HG03135 (cell line): ENCODE results near the gene FAM13B.

ENCODE experiments used
- ATAC-seq: cut with Tn5 transposase; IDR thresholded peaks from one replicate; pipeline ENCODE4 v1.9.1; 2021; ENCODE audit warnings: mild to moderate bottlenecking, moderate library complexity; ENCODE audit not compliant: unreplicated experiment

Gene FAM13B

DNA sequence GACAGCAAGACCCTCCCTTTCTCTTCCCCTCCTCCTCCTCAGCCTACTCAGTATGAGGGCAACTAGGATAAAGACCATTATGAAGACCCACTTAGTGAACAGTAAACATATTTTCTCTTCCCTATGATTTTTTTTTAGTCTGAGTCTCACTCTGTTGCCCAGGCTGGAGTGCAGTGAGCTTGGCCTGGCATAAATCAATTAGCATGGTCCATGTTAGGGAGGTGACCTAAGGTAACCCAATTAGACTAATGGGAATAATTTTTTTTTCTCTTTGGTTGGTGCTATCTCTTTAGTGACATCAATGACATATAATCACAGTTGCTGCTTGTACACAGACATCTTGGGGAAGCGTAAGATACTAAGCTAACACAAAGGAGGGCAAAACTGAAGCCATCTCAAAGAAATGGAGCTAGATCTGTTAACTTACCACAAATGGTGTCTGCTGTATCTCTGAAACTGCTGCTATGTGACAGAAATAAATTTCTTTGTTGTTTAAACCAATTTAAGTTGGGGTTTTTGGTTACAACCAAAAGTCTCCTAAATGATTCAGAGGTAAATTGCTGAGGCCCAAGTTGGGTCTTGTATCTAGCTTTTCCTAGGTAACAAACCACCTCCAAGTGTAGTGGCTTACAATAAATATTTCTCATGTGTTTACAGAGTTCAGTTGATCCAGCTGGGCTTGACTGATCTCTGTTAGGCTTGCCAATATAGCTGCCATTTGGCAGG lies 130.3 kb downstream of the FAM13B start:
- ATAC-seq = no peak

DNA sequence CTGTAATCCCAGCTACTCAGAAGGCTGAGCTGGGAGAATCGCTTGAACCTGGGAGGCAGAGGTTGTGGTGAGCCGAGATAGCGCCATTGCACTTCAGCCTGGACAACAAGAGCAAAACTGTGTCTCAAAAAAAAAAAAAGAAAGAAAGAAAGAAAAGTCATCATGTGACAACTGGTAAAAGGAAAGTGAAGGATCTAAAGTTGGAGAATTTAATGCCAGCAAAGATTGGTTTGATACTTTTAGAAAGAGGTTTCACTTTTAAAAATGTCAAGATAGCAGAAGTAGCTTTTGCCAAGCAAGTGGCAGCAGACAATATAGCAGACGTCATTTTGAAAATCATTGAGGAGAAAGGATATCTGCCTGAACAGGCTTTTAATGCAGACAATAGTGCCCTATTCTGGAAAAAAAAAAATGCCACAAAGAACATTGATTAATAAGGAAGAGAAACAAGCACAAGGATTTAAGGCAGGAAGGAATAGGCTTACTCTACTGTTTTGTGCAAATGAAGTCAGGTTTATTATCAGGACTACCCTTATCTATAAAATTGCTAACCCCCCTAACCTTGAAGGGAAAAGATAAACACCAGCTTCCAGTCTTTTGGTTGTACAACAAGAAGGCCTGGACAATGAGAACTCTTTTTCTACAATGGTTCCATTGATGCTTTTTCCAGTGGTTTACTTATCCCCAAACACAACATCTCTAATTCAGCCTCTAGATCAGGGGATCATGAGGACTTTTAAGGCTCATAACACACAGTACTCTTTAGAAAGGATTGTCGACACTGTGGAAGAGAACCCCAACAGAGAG lies 131.7 kb downstream of the FAM13B start:
- no peak for ATAC-seq

DNA sequence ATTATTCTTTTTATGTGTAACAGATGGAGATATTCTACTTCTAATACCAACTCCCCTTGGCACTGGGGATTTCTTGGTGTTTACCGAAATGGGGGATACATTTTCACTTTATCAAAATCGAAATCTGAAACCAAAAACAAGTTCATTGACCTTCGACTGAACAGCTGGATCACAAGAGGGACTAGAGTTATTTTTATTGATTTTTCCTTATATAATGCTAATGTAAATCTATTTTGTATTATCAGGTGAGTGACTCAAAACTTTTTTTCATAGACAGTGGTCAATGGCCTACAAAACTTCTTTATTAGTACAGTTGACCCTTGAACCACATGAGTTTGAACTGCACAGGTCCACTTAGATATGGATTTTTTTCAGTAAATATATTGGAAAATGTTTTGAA lies 133.4 kb downstream of the FAM13B start:
- no peak for ATAC-seq

DNA sequence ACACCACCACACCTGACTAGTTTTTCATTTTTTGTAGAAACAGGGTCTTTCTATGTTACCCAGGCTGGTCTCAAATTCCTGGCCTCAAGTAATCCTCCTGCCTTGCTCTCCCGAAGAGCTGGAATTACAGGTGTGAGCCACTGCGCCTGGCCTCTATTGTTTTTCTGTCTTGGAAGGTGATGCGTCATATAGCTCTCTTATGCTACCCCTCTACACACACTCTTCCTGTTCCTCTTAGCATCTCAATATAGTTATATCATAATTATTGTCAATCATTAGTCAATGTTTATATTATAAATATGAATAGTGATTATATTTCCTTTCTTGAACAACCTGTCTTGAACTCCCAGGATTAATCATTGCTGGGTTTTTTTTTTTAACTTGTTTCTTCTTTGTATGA lies 136.3 kb downstream of the FAM13B start:
- ATAC-seq = no peak

DNA sequence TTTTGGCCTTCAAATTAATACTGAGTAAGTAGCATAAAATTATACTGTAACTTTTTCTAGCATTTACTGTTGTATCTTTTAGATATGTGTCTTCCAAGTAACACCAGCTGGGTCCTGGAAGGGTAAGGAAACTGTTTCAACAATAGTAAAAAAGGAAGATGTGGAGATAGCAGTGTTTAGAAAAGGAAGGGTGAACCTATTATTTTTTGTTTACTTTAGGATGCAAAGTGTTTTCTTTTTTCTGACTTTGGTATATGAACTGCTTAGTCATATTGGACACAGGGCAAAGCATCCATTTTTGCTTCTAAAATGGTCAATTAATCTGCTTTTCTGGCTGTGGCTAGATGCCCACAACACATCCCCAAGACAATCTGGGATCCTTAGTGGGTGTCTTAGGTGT lies 138.3 kb downstream of the FAM13B start:
- no peak for ATAC-seq

DNA sequence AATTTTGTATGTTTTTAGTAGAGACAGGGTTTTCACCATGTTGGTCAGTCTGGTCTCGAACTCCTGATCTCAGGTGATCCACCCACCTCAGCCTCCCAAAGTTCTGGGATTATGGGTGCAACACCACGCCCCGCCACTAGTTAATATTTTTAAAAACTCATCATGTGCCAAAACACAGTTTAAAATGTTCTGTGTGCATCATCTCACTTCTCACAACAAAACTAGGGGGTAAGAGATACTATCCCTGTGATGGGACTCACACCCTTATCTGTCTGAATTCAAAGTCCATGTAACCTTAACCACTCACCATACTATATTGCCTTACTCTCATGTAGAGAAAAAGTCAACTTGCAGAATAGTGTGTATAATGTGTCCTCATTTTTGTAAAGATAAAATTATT lies 141.0 kb downstream of the FAM13B start:
- ATAC-seq = no peak

DNA sequence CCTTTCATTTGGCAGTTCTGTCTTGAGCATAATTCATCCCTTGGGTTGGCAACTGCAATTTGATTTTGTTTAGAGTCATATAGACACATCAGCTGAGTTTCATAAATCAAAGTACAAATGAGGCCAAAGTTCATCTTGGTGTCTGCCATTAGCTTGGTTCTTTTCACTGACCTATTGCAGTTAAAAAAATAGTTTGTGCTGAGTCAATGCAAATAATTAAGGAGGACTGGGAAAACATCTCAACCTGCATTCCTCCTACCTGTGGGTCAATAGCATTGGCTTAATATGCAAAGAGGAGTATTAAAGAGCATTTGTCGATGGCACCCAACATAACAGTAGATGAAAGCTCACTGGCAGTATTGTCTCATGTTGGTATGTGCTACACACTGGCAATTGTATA lies 142.0 kb downstream of the FAM13B start:
- no peak for ATAC-seq

DNA sequence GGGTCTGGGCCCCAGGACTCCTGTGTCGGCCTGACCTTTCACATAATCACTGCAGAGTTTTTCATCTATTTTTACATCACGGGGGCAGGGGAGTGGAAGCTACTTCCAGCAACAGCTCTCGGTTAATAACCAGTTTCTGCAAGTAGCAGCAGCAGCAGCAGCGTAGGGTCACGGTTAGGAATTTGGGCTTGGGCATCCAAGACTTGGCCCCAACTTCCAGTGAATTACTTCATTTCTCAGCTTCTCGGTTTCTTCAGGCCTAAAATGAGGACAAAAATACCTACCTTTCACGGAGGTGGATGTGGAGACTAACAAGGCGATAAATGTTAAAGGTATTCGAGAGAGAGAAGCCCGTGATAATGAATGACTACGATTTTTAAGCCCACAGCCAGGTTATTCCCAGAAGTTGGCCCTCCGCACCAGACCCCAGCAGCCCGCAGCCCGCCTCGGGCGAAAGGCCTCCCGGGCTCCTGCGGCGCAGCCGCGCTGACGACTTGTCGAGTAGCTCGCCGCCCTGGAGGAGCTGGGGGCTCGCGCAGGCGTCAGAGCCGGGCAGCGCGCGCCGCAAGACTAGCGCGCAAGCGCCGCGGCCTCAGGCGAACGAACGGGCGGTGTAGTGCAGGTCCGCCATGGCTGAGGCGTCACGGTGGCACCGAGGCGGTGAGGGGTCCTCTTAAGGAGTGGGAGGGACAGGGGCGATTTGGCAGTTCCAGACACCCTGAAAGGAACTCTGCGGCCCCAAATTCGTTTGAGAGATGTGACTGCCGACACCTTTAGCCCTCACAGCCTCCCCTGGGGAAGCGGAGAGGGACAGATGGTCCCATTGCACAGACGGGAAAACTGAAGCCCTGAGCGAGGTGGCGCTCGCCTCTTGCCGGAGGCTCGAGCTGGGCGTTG lies 143.8 kb downstream of the FAM13B start, which contains the start of gene PKD2L2:
Gene PKD2L2, plus strand, starts transcription at position 595 of the 897 bp plus-strand sequence. Its CDS starts 35 bp downstream, at position 630.
- ATAC-seq = peak; percentile 94

DNA sequence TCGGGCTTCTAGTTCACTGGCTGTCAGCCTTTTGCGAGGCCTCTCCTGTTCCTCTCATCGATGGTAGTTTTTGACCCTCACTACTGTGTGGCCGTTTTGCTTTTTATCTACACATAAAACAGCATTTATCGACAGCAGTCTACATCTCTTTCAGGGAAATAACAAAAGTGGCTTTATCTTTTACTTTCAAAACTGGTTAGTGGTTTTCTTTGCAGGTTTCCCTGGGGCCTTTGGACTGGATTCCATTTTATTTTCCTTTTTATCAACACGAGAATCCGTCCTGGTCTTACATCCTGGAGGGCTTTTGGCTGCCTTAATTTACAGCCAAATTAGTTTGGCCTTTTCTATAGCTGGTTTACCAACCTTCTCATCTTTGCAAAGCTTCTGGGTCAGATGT lies 144.4 kb downstream of the FAM13B start:
- ATAC-seq = peak; percentile 5
